Measurements from ENCODE around the gene ZRANB3. TPM values are rescaled to one million over a fixed set of nuclear protein-coding genes. Genes with fewer than 3 reads are reported as not detected.
A peak's percentile ranks its signal among the peaks of the same experiment; 100 is the strongest.
"Not testable (repeated sequence)": the region's sequence is repeated elsewhere in the genome, so short reads cannot be mapped to it uniquely, and the experiment has no call there.

ZRANB3 gene
- total RNA-seq, 1 donor from 2014 or later, result 2.2 TPM

DNA sequence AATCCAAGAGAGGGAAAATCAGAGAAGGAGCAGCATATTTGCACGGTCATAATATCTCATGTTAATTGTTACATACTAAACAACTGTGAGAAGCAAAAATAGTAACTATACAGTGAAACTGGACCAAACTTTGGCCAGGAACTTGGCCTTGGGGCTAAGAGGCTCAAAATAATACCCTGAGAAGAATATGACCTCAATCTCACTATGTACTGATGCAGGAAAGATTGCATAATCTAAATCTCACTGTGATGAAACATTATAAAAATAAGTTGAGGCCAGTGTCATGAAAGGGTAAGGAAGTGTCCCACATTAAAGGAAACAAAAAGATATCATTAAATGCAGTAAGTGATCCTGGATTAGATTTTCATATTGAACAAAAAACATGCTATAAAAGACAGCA lies 36.5 kb downstream of the ZRANB3 start:
- DNase-seq (ENCODE audit: extremely low read depth, low read depth, low spot score), result no peak

DNA sequence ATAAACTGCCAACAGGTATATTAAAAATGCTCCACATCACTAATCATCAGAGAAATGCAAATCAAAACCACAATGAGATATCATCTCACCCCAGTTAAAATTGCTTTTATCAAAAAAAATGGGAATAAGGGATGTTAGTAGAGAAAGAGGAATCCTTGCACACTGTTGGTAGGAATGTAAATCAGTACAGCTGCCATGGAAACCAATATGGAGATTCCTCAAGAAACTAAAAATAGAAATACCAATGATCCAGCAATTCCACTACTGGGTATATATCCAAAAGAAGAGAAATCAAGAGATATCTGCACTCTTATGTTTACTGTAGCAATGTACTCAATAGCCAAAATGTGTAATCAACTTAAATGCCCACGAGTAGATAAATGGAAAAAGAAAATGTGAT lies 40.6 kb downstream of the ZRANB3 start:
- DNase-seq (ENCODE audit: extremely low read depth, low read depth, low spot score), result no peak

DNA sequence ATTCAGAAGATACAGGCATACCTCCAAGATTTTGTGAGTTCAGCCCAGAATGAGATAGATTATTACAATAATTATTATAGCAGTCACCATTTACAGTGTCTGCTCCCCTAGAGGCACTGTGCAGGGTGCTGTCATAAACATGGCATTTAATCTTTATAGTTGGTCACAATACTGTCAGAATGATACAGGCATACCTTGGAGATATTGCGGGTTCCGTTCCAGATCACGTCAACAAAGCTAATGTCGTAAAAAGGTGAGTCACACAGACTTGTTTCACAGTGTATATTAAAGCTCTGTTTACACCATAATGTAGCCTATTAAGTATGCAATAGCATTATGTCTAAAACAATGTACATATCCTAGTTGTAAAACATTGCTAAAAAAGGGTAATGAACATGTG lies 45.6 kb downstream of the ZRANB3 start:
- DNase-seq (ENCODE audit: extremely low read depth, low read depth, low spot score), result no peak

DNA sequence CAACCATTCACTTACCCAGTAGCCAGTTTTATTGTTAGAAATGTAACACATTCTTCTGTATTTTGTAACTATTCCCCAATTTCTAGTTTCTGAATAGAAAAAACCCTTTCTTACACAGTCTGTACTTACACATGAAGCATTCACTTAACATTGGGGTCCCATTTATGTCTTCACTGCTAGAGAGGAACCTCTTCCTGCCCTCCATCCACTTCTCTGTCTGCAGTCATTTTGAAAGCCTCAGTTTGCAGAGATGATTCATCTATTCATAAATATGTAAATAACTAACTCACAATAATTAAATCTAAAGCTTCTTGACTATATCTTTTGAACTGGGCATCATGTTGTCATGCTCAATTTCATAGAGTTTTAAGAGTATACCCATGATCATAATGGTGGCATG lies 55.9 kb downstream of the ZRANB3 start:
- no peak for DNase-seq (ENCODE audit: extremely low read depth, low read depth, low spot score)

DNA sequence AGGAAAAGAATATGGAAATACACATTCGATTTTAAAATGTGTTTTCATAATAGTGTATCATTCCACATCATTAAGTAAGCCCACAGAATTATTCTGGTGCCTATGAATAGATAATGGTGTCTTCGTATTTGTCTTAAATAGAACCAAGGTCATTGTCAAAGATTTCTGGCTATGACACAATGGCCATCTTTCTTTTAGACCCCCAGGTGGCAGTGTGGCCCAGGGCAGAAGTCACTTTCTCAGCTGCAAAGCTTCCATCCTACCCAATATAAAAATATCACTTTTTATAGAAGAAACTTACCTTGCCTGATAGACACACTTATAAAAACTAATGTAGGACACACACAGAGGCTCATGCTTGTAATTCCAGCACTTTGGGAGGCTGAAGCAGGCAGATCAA lies 57.5 kb downstream of the ZRANB3 start:
- peak; percentile 5 for DNase-seq (ENCODE audit: extremely low read depth, low read depth, low spot score)

DNA sequence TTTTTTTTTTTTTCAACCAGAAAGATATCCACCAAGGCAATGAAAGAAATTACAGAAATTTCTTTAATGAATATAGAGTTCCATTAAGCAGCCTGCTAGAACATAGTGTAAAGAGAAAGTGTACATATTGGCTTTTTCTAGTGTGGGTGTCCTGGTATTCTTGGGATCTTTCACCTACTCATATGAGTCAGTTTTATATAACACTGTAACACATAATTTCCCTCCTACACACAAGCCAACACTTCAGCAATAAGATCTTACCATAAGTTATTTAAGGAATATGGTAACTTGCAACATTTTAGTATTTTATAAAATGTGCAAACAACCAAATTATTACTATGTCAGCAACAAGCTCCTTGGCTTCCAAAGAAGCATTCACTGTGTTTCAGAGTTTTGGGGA lies 59.9 kb downstream of the ZRANB3 start:
- no peak for DNase-seq (ENCODE audit: extremely low read depth, low read depth, low spot score)

DNA sequence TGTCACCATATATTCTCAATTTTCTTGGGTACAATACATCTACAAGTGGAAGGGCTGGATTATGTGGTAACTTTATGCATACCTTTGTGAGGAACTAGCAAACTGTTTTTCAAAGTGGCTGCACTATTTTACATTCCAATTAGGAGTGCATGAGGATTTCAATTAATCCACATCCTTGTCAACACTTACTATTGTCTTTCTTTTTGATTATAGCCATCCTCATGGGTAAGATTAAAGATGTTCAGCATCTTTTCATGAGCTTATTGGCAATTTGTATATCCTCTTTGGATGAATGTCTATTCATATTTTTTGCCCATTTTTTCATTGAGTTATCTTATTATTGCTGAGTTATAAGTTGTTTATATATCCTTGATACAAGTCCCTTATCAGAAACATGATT lies 73.7 kb downstream of the ZRANB3 start:
- DNase-seq (ENCODE audit: extremely low read depth, low read depth, low spot score), result no peak

DNA sequence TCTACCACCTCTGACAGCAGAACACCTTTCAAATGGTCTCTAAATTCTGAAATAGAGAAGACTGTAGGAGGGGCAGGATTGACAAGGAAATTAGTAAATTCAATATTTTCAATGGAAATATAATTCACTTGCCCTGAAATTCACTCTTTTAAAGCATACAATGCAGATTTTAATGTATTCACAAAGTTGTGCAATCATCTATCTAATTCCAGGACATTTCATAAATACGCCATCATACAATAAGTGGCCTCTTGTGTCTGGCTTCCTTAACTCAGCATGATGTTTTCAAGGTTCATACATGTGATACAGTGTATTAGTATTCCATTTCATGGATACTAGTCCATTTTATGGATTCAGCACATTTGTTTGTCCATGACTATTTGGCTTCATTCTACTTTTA lies 74.2 kb downstream of the ZRANB3 start:
- no peak for DNase-seq (ENCODE audit: extremely low read depth, low read depth, low spot score)

DNA sequence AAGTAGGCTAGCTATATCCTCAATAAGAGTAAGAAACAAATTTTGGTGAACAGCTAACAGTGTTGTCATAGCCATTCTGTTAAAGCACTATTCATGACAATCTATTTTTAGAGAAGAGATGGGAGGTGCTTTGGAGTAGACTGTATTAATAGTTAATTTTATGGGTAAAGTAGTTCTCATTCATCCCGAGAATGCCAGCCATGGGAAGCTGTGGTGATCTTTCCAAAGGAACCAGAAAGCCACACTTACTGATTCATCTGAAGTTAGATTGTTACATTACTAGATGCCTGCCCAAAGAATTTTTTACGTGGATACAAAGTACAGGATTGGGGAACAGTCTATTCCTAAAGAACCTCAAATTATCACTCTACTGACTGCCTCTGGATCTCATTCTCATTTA lies 74.6 kb downstream of the ZRANB3 start:
- DNase-seq (ENCODE audit: extremely low read depth, low read depth, low spot score), result no peak

DNA sequence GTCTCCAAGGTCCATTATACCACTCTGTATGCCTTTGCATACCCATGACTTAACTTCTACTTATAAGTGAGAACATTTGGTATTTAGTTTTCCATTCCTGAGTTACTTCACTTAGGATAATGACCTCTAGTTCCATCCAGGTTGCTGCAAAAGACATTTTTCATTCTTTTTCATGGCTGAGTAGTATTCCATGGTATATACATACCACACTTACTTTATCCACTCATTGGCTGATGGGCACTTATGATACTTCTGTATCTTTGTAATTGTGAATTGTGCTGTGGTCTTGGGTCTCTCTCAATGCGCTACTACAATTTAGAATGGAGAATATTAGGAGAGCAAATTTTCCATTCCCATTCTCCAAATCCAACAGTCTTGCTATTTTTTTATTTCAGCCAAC lies 76.4 kb downstream of the ZRANB3 start:
- DNase-seq (ENCODE audit: extremely low read depth, low read depth, low spot score), result no peak

DNA sequence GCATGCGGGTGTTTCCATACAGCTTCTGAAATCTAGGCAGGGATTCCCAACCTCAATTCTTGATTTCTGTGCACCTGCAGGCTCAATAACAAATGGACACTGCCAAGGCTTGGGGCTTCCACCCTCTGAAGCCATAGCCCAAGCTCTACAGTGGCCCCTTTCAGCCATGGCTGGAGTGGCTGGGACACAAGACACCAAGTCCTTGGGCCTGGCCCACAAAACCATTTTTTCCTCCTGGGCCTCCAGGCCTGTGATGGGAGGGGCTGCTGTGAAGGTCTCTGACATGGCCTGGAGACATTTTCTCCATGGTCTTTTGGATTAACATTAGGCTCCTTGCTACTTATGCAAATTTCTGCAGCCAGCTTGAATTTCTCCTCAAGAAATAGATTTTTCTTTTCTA lies 78.0 kb downstream of the ZRANB3 start:
- not testable (repeated sequence) for DNase-seq (ENCODE audit: extremely low read depth, low read depth, low spot score)

DNA sequence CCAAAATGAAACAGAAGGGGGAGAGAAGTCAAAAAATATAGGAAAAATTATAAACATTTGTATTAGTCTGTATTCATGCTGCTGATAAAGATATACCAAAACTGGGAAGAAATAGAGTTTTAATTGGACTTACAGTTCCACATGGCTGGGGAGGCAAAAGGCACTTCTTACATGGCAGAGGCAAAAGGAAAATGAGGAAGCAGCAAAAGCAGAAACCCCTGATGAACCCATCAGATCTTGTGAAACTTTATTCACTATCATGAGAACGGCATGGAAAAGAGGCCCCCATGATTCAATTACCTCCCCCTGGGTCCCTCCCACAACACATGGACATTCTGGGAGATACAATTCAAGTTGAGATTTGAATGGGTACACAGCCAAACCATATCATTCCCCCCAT lies 79.1 kb downstream of the ZRANB3 start:
- no peak for DNase-seq (ENCODE audit: extremely low read depth, low read depth, low spot score)

DNA sequence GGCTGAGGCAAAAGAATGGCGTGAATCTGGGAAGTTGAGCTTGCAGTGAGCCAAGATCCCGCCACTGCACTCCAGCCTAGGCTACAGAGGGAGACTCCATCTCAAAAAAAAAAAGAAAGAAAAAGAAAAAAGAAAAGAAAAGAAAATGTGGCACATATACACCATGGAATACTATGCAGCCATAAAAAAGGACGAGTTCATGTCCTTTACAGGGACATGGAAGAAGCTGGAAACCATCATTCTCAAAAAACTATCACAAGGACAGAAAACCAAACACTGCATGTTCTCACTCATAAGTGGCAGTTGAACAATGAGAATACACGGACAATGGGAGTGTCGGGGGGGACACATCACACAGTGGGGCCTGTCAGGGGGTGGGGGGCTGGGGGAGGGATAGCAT lies 88.0 kb downstream of the ZRANB3 start:
- not testable (repeated sequence) for DNase-seq (ENCODE audit: extremely low read depth, low read depth, low spot score)

DNA sequence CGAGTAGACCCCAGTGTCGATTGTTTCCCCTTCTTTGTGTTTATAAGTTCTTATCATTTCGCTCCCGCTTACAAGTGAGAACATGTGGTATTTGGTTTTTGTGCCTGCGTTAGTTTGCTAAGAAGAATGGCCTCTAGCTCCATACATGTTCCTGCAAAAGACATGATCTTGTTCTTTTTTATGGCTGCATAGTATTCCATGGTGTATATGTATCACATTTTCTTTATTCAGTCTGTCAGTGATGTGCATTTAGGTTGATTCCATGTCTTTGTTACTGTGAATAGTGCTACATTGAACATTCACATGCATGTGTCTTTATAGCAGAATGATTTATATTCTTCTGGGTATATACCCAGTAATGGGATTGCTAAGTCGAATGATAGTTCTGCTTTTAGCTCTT lies 95.9 kb downstream of the ZRANB3 start:
- not testable (repeated sequence) for DNase-seq (ENCODE audit: extremely low read depth, low read depth, low spot score)

DNA sequence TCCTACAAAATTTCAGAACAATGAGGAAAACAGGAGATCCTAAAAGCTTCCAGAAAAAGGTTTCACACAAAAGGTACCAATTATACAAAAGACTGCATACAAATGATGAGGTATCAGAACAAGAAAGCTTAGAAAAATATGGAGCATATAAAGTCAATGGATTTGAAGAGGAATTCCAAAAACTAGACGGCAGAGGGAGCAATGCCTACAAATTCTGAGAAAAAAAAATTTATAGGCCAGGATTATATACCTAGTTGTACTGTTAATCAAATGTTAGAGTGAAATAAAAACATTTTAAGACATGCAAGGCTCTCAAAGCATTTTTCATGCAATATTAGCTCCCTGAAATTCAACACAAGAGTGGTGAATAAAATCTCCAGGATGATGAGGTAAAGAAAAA lies 106.2 kb downstream of the ZRANB3 start:
- DNase-seq (ENCODE audit: extremely low read depth, low read depth, low spot score), result no peak

DNA sequence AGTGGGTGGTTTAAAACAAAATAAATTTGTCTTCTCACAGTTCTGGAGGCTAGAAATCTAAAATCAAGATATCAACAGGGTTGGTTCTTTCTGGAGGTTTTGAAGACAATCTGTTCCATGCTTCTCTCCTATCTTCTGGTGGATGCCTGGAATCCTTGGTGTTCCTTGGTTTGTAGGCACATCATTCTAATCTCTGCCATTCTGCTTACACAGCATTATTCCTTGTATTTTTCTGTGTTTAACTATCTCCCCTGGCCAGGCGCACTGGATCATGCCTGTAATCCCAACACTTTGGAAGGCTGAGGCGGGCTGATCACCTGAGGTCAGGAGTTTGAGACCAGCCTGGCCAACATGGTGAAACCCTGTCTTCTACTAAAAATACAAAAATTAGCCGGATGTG lies 108.1 kb downstream of the ZRANB3 start:
- no peak for DNase-seq (ENCODE audit: extremely low read depth, low read depth, low spot score)

DNA sequence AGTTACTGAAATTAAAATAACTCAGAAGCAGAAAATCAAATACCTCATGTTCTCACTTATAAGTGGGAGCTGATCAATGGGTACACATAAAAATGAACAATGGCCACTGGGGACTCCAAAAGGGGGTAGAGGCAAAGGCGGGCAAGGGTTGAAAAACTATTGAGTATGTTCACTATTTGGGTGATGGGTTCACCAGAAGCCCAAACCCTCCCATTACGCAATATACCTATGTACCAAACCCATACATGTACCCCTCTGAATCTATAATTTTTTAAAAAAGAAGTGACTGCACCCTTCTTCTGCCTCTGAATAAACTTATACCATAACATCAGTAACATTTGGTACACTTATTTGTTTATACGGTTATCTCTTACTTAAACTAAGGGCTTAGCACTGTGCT lies 119.4 kb downstream of the ZRANB3 start:
- no peak for DNase-seq (ENCODE audit: extremely low read depth, low read depth, low spot score)

DNA sequence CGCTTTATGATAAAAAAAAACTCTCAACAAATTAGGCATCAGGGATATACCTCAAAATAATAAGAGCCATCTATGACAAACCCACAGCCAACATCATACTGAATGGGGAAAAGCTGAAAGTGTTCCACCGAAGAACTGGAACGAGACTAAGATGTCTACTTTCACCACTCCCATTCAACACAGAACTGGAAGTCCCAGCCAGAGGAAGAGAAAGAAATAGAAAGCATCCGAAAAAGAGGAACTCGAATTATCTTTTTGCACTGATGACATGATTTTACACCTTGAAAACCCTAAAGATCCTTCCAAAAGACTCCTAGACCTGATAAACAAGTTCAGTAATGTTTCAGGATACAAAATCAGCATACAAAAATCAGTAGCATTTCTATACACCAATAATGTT lies 121.6 kb downstream of the ZRANB3 start:
- DNase-seq (ENCODE audit: extremely low read depth, low read depth, low spot score), result no peak

DNA sequence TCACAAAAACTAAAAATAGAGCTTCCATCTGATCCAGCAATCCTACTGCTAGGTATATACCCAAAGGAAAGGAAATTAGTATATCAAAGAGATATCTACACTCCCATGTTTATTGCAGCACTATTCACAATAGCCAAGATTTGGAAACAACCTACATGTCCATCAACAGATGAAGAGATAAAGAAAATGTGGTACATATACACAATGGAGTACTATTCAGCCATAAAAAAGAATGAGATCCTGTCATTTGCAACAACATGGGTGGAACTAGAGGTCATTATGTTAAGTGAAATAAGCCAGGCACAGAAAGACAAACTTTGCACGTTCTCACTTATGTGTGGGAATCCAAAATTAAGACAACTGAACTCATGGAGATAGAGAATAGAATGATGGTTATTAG lies 134.8 kb downstream of the ZRANB3 start:
- not testable (repeated sequence) for DNase-seq (ENCODE audit: extremely low read depth, low read depth, low spot score)

DNA sequence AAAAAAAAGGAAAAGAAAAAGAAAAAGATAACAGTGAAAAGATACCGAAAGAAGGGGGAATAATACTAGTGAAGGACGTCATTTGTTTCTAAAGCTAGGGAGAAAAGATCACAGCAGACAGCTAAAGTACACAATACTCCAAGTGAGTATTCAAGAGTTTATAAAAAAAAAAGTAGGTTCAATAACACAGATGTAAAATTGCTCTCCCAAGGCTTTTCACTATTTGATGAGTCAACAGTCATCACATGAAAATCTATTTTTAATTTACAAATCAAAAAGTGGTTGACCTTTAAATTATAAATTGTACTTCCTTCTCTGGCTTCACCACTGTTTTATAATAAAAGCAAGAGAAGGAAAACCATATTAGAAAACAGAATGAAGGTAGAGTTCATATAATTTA lies 144.0 kb downstream of the ZRANB3 start:
- DNase-seq (ENCODE audit: extremely low read depth, low read depth, low spot score), result no peak

DNA sequence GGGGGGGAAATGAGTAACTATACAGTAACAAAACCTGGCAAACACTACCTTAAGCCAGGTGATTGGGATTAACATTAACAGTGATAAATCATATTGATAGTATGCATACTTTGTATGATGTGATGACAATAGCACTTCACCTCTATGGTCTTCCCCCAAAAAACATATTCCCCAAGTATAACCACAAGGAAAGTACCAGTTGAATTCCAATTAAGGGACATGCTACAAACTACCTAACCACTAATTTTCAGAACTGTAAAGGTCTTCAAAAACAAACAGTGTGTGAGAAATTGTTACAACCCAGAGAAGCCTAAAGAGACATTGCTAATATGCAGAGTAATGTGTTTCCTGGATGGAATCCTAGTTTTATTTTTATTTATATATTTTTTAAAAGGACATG lies 152.4 kb downstream of the ZRANB3 start:
- DNase-seq (ENCODE audit: extremely low read depth, low read depth, low spot score), result no peak

DNA sequence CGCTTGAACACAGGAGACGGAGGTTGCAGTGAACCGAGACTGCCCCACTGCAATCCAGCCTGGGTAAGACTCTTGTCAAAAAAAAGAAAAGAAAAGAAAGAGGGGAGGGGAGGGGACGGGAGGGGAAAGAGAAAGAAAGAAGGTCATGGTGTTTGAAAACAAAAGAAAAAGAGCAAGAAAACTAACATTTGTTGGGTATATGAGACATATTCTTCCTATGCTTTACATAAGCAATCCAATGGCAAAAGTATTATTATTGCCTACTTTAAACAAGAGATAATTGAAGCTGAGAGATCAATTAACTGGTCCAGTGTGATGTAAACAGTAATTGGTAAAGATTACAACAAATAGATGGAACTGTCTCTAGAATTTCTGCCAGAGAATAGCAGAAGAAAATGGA lies 157.3 kb downstream of the ZRANB3 start:
- no peak for DNase-seq (ENCODE audit: extremely low read depth, low read depth, low spot score)

DNA sequence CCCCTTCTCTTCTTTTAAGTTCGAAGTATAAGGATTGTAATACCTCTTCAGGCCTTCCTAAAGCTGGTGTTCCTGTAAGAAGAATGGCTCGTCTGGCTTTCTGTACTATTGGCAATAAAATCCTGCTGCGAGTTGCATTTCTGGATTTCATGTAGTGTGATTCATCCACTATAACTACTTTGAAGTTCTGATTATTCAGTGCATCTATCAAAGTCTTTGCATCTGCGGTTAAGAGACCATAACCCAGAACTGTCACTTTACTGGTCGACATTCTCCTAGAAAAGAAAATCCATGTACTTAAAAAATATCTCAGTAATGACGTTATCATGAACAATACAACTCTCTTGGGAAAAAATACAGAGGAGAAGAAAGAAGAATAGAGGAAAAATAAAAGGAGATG lies 181.1 kb downstream of the ZRANB3 start:
- no peak for DNase-seq (ENCODE audit: extremely low read depth, low read depth, low spot score)

All from glomerular endothelial cell (primary cell).